ENCODE measurements around the gene HCAR3.

DNA sequence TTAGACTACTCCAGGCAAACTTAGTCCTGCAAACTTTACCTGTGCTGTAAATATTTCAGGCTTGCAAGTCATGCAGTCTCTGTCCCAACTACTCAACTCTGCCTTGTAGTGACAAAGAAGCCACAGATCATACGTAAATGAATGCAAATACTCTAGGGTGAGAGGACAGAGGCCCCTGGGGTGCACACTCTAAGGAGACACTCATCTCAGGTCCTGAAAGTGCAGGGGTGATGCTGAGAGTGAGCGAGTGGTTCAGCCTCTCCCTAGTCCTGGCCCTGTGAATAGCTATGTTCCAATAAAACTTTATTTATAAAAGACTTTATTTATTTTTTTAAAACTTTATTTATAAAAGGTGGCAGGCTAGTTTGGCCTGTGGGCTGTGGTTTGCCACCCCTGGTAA lies 48.3 kb downstream of the HCAR3 start:
- TF ChIP-seq, protein P1, sequence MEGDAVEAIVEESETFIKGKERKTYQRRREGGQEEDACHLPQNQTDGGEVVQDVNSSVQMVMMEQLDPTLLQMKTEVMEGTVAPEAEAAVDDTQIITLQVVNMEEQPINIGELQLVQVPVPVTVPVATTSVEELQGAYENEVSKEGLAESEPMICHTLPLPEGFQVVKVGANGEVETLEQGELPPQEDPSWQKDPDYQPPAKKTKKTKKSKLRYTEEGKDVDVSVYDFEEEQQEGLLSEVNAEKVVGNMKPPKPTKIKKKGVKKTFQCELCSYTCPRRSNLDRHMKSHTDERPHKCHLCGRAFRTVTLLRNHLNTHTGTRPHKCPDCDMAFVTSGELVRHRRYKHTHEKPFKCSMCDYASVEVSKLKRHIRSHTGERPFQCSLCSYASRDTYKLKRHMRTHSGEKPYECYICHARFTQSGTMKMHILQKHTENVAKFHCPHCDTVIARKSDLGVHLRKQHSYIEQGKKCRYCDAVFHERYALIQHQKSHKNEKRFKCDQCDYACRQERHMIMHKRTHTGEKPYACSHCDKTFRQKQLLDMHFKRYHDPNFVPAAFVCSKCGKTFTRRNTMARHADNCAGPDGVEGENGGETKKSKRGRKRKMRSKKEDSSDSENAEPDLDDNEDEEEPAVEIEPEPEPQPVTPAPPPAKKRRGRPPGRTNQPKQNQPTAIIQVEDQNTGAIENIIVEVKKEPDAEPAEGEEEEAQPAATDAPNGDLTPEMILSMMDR (IDR thresholded peaks at IDR 0.05) = no peak
- no peak for TF ChIP-seq POLR2A (IDR thresholded peaks at IDR 0.05)
